GM21529 (cell line): ENCODE measurements around the gene CAMTA1.

ENCODE experiments used
- ATAC-seq: cut with Tn5 transposase; IDR thresholded peaks from one replicate; pipeline ENCODE4 v1.9.1; 2021; ENCODE audit not compliant: unreplicated experiment

CAMTA1 gene

DNA sequence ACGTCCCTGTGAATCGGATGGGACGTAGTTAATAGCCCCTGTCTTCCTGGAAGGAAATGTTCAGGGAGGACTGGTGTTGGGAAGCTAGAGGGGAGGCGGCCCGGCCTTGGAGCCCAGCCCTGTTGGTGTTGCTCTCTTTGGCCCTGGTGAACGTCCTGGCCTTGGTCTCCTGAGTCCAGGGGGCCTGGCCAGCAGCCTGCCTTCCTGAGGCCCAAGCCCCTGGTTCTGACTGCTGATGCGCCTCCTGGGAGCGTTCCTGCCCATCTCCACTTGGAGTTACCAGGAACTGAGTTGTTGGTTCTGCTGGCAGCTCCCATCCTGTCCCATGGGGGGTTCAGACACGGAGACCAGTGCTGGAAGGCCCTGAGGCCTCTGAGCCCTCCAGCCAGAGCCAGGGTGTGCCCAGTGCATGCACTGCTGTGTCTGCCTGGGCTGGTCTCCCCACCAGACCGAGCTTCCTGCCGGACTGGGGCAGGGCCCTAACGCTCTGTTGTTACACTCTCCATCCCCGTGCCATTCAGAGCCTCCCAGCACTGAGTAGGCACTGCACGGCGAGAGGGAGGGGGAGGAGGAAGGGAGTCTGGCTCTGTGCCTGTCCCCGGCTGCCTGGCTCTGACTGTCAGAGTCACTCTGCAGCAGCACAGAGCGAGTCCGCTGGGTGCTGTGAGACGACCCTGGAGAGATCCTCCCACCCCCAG, 603.4 kb downstream of the CAMTA1 start:
- ATAC-seq: no peak

- ATAC-seq: no peak
Observed at GRCh38 chr1:7389201-7389905, 604.1 kb downstream of the CAMTA1 start.

DNA sequence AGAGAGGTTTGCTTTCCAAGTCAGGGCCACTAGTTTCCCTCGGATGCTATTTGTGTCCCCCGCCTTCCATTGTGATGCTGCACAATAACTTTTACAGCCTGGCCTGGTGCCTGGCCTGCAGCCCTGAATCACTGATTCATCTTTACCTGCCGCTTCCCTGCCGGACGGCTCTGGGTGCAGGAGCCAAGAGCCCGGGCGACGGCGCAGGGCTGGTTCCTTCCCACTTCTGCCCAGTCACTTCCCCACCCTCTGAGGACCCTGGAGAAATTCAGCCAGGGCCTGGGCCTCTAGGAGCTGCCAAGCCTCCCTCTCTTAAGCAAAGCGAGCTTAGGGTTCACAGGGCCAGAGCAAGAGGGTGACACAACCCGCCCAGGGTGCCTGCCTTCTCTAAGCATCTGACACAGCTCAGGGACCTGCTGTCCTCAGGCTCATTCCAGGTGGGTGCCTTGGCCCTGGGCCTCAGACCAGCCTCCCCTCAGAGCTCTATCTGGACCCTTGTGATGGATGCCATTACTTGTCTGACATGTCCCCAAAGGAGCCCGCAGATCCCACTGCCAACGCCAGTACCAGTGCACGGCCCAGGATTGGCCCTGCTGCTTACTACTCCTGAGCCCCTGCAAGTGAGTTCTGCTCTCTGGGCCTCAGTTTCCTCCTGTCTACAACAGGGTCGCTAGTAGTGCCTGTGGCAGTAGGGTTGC, 604.8 kb downstream of the CAMTA1 start:
- ATAC-seq: no peak

DNA sequence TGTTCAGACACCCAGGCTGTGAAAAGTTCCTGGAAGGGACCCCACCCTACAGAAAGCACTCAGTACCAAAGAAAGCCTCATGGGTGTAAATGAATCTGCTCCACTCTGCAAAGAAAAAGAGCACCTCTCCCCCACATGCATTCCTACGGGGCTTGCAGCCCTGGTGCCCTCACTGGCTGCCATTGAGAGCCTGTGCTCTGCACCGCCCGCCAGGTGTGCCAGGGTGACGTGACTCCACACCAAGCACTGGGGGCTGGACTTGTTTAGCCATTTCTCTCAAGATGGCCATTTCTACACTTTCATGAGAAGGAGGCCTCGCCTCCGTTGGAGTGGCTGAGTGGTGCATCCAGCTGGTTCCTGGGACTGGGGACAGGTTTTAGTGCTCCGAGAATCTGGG, 605.3 kb downstream of the CAMTA1 start:
- no peak for ATAC-seq

- no peak for ATAC-seq
Observed at GRCh38 chr1:7393136-7393535, 607.9 kb downstream of the CAMTA1 start.

DNA sequence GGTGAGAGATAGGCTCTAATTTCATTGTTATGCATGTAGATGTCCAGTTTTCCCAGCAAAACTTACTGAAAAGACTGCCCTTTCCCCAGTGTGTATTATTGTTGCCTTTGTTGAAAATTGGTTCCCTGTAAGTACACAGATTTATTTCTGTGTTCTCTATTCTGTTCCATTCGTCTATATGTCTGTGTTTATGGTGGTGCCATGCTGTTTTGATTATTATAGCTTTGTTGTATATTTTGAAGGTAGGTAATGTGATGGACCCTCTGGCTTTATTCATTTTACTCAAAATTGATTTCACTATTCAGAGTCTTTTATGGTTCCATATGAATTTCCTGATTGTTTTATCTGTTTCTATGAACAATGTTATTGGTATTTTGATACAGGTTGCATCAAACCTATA, 610.0 kb downstream of the CAMTA1 start:
- ATAC-seq: no peak

- no peak for ATAC-seq
Observed at GRCh38 chr1:7398982-7399381, 613.7 kb downstream of the CAMTA1 start.

DNA sequence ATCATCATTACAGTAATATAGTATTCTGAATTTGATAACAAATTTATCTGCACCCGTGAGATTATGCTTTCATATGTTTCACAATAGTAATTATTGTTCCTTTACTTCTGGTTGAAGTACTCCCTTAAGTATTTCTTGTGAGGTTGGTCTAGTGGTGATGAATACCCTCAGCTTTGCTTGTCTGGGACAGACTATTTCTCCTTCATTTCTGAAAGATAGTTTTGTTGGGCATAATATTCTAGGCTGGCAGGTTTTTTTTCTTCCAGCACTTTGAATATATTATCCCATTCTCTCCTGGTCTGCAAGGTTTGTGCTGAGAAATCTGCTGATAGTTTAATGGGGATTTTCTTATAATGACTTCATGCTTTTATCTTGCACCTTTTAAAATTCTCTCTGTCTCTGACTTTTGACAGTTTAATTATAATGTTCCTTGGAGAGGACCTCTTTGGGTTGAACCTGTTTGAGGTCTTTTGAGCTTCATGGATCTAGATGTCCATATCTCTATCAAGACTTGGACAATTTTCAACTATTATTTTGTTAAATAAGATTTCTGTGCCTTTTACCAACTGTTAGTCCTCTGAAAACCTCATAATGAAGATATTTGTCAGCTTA, 614.4 kb downstream of the CAMTA1 start:
- no peak for ATAC-seq

DNA sequence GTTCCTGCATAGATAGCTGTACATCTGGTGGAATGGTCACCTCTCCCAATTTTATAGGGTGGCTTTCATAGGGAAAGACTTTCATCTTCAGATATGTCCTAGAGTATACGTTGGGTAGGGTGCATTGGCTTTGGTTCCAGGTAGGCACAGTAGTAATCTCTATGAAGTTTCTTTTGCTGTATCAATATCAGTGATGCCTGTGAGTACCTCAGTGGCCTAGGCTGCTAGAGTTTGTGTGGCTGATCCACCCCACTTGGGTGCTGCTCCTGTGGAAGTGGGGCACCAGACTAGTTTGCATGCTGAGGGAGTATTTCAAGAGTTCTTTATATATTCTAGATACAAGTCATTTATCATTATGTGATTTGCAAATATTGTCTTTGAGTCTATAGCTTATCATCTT, 615.3 kb downstream of the CAMTA1 start:
- no peak for ATAC-seq

- ATAC-seq: no peak
Observed at GRCh38 chr1:7401814-7402547, 616.7 kb downstream of the CAMTA1 start.

DNA sequence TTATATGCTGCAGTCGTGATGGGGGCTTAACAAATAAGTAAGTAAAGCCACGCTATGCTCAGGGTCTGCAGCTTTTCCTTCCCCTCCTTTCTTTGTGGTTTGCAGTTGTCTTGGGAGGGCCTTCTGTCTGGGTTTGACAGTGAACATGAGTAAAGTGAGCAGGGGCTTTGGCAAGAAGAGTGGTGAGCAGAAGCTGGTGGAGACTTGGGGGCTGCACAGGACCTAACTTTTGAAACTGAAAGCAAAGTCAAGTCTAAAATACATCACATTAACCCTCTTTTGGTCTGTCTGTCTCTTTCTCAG, 617.2 kb downstream of the CAMTA1 start:
- ATAC-seq: no peak

- ATAC-seq: no peak
Observed at GRCh38 chr1:7403265-7404045, 618.2 kb downstream of the CAMTA1 start.

DNA sequence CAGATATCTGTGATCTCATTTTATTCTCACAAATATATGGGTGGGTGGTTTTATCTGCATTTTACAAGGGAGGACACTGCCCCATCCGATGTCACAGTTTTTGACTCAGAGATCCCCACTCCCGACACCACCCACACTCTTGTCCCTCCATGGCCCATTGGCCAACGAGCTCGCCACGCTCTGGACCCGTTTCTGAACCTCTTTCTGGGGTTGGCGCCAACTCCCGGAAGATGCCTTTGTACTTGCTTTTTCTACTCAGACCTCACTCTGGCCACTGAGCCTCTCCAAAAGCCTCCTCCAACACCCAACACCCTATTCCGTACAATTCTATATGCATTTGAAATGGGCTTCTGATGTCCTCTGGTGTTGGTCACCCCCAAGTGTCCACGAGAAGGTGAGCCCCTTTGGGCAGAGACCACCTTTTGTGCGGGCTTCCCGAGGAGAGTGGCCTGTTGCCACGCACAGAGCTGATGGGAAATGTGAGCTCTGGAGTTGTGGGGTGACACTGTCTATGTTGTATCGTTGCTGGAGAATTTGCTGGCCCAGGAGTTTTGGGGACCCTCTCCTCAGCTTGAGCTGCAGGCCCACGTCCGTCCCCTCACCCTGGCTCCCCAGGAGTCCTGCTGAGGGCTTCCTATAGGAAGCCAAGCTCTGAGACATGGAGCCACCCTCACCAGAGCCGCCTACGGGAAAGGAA, 618.9 kb downstream of the CAMTA1 start:
- ATAC-seq: no peak

GRCh38 chr1:7405844-7406500, 620.7 kb downstream of the CAMTA1 start:
- no peak for ATAC-seq

DNA sequence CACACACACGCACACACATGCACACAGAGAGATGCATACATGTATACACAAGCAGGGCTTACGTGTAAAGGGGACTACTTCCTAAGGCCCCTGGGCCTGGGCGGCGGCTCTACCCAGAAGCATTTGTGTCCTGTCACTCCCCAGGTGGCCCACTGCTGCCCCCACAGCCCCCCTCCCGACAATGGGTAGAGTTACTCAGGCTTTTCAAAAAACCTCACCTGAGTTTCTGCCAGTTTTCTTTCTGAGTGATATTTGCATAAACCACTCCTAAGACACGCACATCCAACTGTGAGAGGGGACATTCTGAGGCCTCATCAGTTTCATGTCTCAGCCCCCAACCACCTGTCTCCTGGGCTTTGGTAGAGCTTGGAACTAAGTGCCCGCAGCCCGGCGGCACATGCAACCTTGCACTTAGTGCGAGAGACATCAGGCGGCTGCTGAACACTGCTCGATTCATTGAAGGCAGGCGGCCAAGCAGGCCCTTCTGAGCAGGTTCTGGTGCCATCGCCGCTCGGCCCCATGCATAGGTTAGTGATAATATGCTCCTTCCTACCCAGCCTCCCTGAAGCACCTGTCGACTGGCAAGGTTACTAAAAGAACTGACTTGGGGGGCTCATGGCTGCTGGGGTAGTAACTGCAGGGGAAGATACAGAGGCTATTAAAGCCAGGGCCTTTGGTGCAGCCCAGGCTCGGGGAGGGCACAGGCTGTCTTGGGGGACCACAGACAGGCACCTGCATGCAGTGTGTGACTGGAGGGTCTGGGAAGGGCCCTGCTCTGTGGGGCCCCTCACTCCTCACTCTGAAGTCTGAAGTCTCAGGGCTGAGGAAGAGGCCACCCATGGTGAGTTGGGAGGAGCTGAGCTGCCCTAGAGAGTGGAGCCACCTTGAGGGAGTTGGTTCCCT, 621.6 kb downstream of the CAMTA1 start:
- no peak for ATAC-seq

DNA sequence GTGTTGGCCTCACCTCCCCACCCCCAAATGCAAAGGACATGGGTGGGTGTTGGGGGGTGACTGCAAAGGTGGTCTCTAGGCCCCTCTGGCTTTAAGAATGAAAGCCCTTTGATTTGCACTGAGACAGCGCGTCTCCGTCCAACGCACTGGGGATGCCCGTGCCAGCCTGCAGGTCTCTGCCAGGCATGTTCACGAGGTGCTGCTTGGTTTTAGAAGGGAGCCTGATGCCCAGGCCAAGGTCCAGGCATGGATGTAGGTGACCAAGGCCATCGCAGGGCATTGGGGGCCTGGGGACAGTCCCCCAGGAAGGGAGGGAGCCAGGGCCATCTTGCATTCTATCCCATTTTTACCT, 622.3 kb downstream of the CAMTA1 start:
- ATAC-seq: no peak

DNA sequence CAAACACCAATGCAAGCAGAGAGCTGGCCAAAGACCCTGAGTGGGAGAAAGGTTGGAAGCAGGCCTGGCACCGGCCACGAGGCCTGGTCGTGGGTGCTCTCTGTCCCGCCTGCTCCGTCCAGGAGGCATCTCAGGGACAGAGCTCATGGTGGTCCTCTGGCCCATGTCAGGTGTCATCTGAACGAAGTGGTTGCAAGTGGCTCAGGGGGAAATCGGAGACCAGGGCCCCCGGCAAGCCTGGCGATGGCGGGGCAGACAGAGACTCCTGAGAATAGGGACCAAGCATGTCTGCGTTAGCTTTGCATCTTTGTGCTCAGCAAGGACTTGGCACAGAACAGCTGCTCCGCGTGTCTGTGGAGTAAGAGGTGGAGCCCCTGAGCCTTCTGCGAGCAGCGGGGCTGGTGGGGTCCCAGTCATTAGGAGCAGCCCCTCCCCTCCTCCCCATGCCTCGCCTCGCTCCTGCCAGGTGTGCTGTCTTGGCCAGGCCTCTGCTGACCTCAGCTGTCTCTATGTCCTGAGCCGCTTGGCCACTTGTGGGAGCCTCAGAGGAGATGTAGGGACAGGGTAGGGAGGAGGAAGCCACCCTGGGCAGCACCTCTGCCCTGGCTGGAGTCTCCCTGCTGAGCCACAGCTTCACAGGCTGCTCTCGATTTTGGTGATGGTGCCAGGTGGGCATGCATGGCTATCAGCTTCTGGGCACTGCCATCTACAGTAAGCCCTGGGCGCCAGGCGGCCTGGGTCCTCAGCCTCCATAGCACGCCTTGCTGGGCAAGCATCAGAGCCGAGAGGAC, 622.9 kb downstream of the CAMTA1 start:
- ATAC-seq: no peak

DNA sequence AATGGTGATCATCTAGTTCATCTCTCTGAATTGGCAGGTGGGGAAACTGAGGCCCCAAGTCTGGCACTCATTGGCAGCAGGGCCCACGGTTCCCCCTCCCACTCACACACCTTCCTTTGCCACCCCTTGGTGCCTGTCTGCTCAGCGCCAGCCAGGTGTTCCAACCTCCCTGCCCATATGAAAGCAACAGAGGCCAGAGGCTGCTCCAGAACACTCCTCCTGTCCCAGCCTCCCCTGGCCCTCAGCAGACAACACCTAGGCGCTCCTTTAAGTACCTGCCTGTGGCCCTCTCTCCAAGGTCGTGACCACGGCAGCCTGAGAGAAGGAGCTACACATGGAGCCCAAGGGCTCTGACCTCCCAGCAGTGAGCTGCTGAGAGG, 623.5 kb downstream of the CAMTA1 start:
- no peak for ATAC-seq
